ENCODE measurements around the gene DLGAP5.

GRCh38 chr14:55123852-55124639 is 67.3 kb downstream of the DLGAP5 start:
- TF ChIP-seq CTCF (conservative IDR thresholded peaks at IDR 0.05; ENCODE audit: low read depth, low read length) = no peak
- no peak for TF ChIP-seq RCOR1 (IDR thresholded peaks at IDR 0.05; ENCODE audit: insufficient replicate concordance, low read length)
- no peak for TF ChIP-seq MXI1 (IDR thresholded peaks at IDR 0.05; ENCODE audit: borderline replicate concordance, low read depth, low read length)
- no peak for TF ChIP-seq MAZ (IDR thresholded peaks at IDR 0.05; ENCODE audit: borderline replicate concordance, low read depth, low read length)
- no peak for TF ChIP-seq POLR2A (IDR thresholded peaks at IDR 0.05; ENCODE audit: low read depth, low read length)
- no peak for TF ChIP-seq USF2 (IDR thresholded peaks at IDR 0.05; ENCODE audit: low read depth, low read length)
- TF ChIP-seq RAD21 (IDR thresholded peaks at IDR 0.05; ENCODE audit: low read length) = no peak
- no peak for TF ChIP-seq MAFK (IDR thresholded peaks at IDR 0.05; ENCODE audit: low read depth, low read length)
- no peak for TF ChIP-seq ELK1 (IDR thresholded peaks at IDR 0.05; ENCODE audit: borderline replicate concordance, low read depth, low read length)
- no peak for TF ChIP-seq FOS (IDR thresholded peaks at IDR 0.05; ENCODE audit: low read depth, low read length)
- no peak for TF ChIP-seq SMC3 (IDR thresholded peaks at IDR 0.05; ENCODE audit: low read depth, low read length)
- TF ChIP-seq BHLHE40 (IDR thresholded peaks at IDR 0.05; ENCODE audit: low read depth, low read length) = no peak
